HepG2 (cell line): ENCODE data around the gene MMP25. TPM values are rescaled to one million over a fixed set of nuclear protein-coding genes. Genes with fewer than 3 reads are reported as not detected.

ENCODE experiments used
- CEBPG ChIP-seq: IDR thresholded peaks from 2 replicates; pipeline ENCODE4 v1.6.1; 2016
- ERF ChIP-seq: IDR thresholded peaks from 2 replicates; pipeline ENCODE4 v1.6.1; 2018; ENCODE audit warnings: missing biosample characterization, missing genetic modification reagents
- ETV6 ChIP-seq: sonication (generic); formaldehyde crosslinking; conservative IDR thresholded peaks from 2 replicates; pipeline ENCODE4 v1.4.0; 2020; ENCODE audit warnings: missing genetic modification reagents
- HNF4A ChIP-seq: sonication (generic); formaldehyde crosslinking; IDR thresholded peaks from 2 replicates; pipeline ENCODE4 v1.4.0; 2020; ENCODE audit warnings: missing genetic modification reagents
- JDP2 ChIP-seq: sonication (generic); formaldehyde crosslinking; IDR thresholded peaks from 2 replicates; pipeline ENCODE4 v1.8.1; 2022; ENCODE audit warnings: missing genetic modification reagents, borderline replicate concordance
- KLF11 ChIP-seq: IDR thresholded peaks from 2 replicates; pipeline ENCODE4 v1.6.1; 2016; ENCODE audit warnings: missing compliant biosample characterization
- MED1 ChIP-seq: sonication (generic); formaldehyde crosslinking; IDR thresholded peaks from 2 replicates; pipeline ENCODE4 v1.4.0; 2020; ENCODE audit warnings: missing genetic modification reagents
- NR2F1 ChIP-seq, 2 experiments: fragments of 450-650 bp in 1 of 2; formaldehyde crosslinking in 1 of 2; IDR thresholded peaks; 2 replicates each; pipeline versions ENCODE4 v1.5.0 to v1.6.1; 2016 to 2020; ENCODE audit warnings: mild to moderate bottlenecking in 1 of 2, missing compliant biosample characterization in 1 of 2, missing genetic modification reagents in 1 of 2, moderate library complexity in 1 of 2
- NR2F6 ChIP-seq, 2 experiments: IDR thresholded peaks; 2 replicates each; pipeline ENCODE4 v1.6.1; 2016; ENCODE audit warnings: antibody characterized with exemption in 1 of 2, mild to moderate bottlenecking in 1 of 2
- PHF5A ChIP-seq: IDR thresholded peaks from one replicate; pipeline ENCODE4 v1.6.1; 2018; ENCODE audit warnings: low read depth, missing genetic modification reagents; ENCODE audit not compliant: unreplicated experiment
- POLR2A ChIP-seq, 2 experiments: IDR thresholded peaks; 2 replicates each; pipeline ENCODE4 v1.6.1; 2011; ENCODE audit warnings: low read depth in 2 of 2, low read length in 2 of 2, mild to moderate bottlenecking in 1 of 2, moderate library complexity in 1 of 2; ENCODE audit not compliant: insufficient read depth in 1 of 2
- SAFB2 ChIP-seq: sonication (generic); formaldehyde crosslinking; IDR thresholded peaks from 2 replicates; pipeline ENCODE4 v1.5.1; 2020; ENCODE audit warnings: missing genetic modification reagents, low read depth, mild to moderate bottlenecking, borderline replicate concordance
- SOX13 ChIP-seq, 3 experiments: fragments of 450-650 bp in 1 of 3; sonication (generic) in 1 of 3; formaldehyde crosslinking in 1 of 3; IDR thresholded peaks in 2 of 3; conservative IDR thresholded peaks in 1 of 3; 2 replicates each; pipeline versions ENCODE4 v1.5.0 to v1.6.1; 2016 to 2020; ENCODE audit warnings: antibody characterized with exemption in 1 of 3, mild to moderate bottlenecking in 1 of 3, missing compliant biosample characterization in 1 of 3, missing genetic modification reagents in 1 of 3, moderate library complexity in 1 of 3
- SP5 ChIP-seq: IDR thresholded peaks from 2 replicates; pipeline ENCODE4 v1.6.1; 2016; ENCODE audit warnings: low read depth, borderline replicate concordance
- TBL1XR1 ChIP-seq: fragments of 150-350 bp; IDR thresholded peaks from 2 replicates; pipeline ENCODE4 v1.6.1; 2014; ENCODE audit warnings: borderline replicate concordance, low read length; ENCODE audit not compliant: partially characterized antibody
- ZEB1 ChIP-seq: IDR thresholded peaks from 2 replicates; pipeline ENCODE4 v1.6.1; 2012; ENCODE audit warnings: mild to moderate bottlenecking, low read depth, inconsistent platforms; ENCODE audit not compliant: insufficient replicate concordance
- ZFP90 ChIP-seq: sonication (generic); formaldehyde crosslinking; IDR thresholded peaks from 2 replicates; pipeline ENCODE4 v1.8.0; 2022; ENCODE audit warnings: missing genetic modification reagents, mild to moderate bottlenecking, inconsistent platforms, borderline replicate concordance
- ZNF317 ChIP-seq: sonication (generic); formaldehyde crosslinking; IDR thresholded peaks from 2 replicates; pipeline ENCODE4 v1.5.0; 2020; ENCODE audit warnings: mild to moderate bottlenecking, missing genetic modification reagents
- ZNF333 ChIP-seq: sonication (generic); formaldehyde crosslinking; IDR thresholded peaks from 2 replicates; pipeline ENCODE4 v1.4.0; 2020; ENCODE audit warnings: mild to moderate bottlenecking, missing genetic modification reagents, borderline replicate concordance
- ZNF350 ChIP-seq: sonication (generic); formaldehyde crosslinking; IDR thresholded peaks from 2 replicates; pipeline ENCODE4 v1.4.0; 2020; ENCODE audit warnings: mild to moderate bottlenecking, low read depth, missing genetic modification reagents, borderline replicate concordance
- ZNF598 ChIP-seq: sonication (generic); formaldehyde crosslinking; IDR thresholded peaks from 2 replicates; pipeline ENCODE4 v1.5.1; 2020; ENCODE audit warnings: mild to moderate bottlenecking, missing genetic modification reagents, borderline replicate concordance
- ZNF761 ChIP-seq: sonication (generic); formaldehyde crosslinking; conservative IDR thresholded peaks from 2 replicates; pipeline ENCODE4 v1.4.0; 2020; ENCODE audit warnings: mild to moderate bottlenecking, missing genetic modification reagents
- polyA plus RNA-seq, 8 experiments: library from polyadenylated mRNA; depleted of rRNA in 3 of 8; stranded (reverse) in 7 of 8; unstranded in 1 of 8; fragments of >200 nt; fragmentation: Illumina TruSeq in 4 of 8; extraction: Trizol in 4 of 8; gene quantifications; 2 replicates each; pipeline versions ENCODE4 v1.2.1 to v1.2.3, GENCODE V29; 2011 to 2016; ENCODE audit warnings: low read depth in 4 of 8, missing spikeins in 1 of 8, mixed read lengths in 1 of 8; ENCODE audit not compliant: insufficient read depth in 1 of 8
- total RNA-seq, 5 experiments: library from RNA; depleted of rRNA; stranded (reverse); fragments of >200 nt; fragmentation: Illumina TruSeq; extraction: Trizol; gene quantifications; 2 replicates each; pipeline ENCODE4 v1.2.3, GENCODE V29; 2016; ENCODE audit warnings: low read depth in 1 of 5
- TF ChIP-seq, protein P1 (sequence below): sonication (generic); formaldehyde crosslinking; IDR thresholded peaks from 2 replicates; pipeline ENCODE4 v1.4.0; 2020; ENCODE audit warnings: low read depth, missing genetic modification reagents
- TF ChIP-seq, protein P2 (sequence below): IDR thresholded peaks from 2 replicates; pipeline ENCODE4 v1.6.1; 2016; ENCODE audit warnings: mild to moderate bottlenecking

The MMP25 gene
- total and polyA plus RNA-seq, 2 of the 13 experiments (the other 11 are each of a cell fraction or from before 2014, with no cell fraction given), result 0.04 to 0.08 TPM

DNA sequence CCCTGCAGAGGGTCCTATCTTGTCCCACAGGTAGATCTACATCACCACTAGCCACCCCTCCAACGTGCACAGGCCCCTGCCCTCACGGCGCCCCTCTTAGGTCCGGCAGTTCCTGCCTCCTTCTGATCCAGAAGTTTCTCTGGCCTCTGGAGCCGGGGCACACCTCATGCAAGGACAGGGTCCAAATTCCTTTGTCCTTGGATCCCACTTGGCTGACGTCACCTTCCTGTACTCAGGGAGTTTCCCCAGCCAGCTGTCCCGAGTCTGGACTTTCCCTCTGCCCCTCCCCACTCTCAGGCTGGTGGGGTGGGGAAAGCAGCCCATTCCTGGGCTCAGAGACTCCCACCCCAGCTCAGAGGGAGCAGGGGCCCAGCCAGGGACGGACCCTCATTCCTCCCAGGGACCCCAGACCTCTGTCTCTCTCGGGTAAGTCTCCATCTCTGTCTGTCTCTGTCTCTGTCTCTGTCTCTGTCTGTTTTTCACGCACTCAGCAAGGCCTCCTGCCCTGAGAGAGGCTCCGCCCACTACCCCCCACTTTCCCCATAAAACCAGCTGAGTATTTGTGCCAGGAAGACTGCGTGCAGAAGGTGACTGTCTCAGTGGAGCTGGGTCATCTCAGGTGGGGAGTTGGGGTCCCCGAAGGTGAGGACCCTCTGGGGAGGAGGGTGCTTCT is 18.8 kb downstream of the MMP25 start, which contains the start of gene IL32 (continued):
- TF ChIP-seq, protein P1, sequence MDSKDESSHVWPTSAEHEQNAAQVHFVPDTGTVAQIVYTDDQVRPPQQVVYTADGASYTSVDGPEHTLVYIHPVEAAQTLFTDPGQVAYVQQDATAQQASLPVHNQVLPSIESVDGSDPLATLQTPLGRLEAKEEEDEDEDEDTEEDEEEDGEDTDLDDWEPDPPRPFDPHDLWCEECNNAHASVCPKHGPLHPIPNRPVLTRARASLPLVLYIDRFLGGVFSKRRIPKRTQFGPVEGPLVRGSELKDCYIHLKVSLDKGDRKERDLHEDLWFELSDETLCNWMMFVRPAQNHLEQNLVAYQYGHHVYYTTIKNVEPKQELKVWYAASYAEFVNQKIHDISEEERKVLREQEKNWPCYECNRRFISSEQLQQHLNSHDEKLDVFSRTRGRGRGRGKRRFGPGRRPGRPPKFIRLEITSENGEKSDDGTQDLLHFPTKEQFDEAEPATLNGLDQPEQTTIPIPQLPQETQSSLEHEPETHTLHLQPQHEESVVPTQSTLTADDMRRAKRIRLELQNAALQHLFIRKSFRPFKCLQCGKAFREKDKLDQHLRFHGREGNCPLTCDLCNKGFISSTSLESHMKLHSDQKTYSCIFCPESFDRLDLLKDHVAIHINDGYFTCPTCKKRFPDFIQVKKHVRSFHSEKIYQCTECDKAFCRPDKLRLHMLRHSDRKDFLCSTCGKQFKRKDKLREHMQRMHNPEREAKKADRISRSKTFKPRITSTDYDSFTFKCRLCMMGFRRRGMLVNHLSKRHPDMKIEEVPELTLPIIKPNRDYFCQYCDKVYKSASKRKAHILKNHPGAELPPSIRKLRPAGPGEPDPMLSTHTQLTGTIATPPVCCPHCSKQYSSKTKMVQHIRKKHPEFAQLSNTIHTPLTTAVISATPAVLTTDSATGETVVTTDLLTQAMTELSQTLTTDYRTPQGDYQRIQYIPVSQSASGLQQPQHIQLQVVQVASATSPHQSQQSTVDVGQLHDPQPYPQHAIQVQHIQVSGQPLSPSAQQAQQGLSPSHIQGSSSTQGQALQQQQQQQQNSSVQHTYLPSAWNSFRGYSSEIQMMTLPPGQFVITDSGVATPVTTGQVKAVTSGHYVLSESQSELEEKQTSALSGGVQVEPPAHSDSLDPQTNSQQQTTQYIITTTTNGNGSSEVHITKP (CRISPR knock-in tag), result peak; percentile 55; the same call in 1 of the 2 replicates
- TF ChIP-seq ZFP90 (CRISPR knock-in tag) (peak; percentile 72), ZNF598 (peak; percentile 77; the same call in 1 of the 2 replicates), JDP2 (CRISPR knock-in tag) (no peak; the same call in 1 of the 2 replicates), ZNF317 (CRISPR knock-in tag) (peak; percentile 10; the same call in 1 of the 2 replicates), ZNF333 (no peak), SOX13 (IDR thresholded peaks at IDR 0.05) (no peak), SOX13 (CRISPR knock-in tag; conservative IDR thresholded peaks at IDR 0.05 in 1 of 2, IDR thresholded peaks at IDR 0.05 in 1 of 2) (peak in 1 of 2 experiments; percentile 69; a peak in 2 of 4 replicates), PHF5A (CRISPR knock-in tag) (no peak), HNF4A (CRISPR knock-in tag) (peak; percentile 97), NR2F1 (CRISPR knock-in tag; IDR thresholded peaks at IDR 0.05) (peak; percentile 32 to 48; a peak in 3 of 4 replicates), ETV6 (CRISPR knock-in tag) (no peak), MED1 (peak; percentile 92), ZEB1 (peak; percentile 36), POLR2A (IDR thresholded peaks at IDR 0.05; ENCODE audit: insufficient read depth in 1 of 2, low read depth in 2 of 2, low read length in 2 of 2) (peak; percentile 72 to 75), NR2F6 (IDR thresholded peaks at IDR 0.05) (peak; percentile 37; the same call in 1 of the 2 replicates), NR2F6 (CRISPR knock-in tag; IDR thresholded peaks at IDR 0.05) (peak; percentile 74), TBL1XR1 (peak; percentile 82), ERF (CRISPR knock-in tag) (peak; percentile 83), SAFB2 (CRISPR knock-in tag) (peak; percentile 80), SP5 (CRISPR knock-in tag) (peak; percentile 73), KLF11 (peak; percentile 57), CEBPG (peak; percentile 53; the same call in 1 of the 2 replicates), ZNF761 (CRISPR knock-in tag) (0 out of 2 replicates have a peak, but pooled peaks have one; percentile 20), ZNF350 (CRISPR knock-in tag) (peak; percentile 62; the same call in 1 of the 2 replicates)
- TF ChIP-seq, protein P2, sequence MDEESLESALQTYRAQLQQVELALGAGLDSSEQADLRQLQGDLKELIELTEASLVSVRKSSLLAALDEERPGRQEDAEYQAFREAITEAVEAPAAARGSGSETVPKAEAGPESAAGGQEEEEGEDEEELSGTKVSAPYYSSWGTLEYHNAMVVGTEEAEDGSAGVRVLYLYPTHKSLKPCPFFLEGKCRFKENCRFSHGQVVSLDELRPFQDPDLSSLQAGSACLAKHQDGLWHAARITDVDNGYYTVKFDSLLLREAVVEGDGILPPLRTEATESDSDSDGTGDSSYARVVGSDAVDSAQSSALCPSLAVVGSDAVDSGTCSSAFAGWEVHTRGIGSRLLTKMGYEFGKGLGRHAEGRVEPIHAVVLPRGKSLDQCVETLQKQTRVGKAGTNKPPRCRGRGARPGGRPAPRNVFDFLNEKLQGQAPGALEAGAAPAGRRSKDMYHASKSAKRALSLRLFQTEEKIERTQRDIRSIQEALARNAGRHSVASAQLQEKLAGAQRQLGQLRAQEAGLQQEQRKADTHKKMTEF (CRISPR knock-in tag), result peak; percentile 66
